Activated B cell treated with CpG ODN at 0.5 μM for 24 hours (primary cell): ENCODE data around the gene FAM217A. TPM values are rescaled to one million over a fixed set of nuclear protein-coding genes. Genes with fewer than 3 reads are reported as not detected.
"Not testable (repeated sequence)": the region's sequence is repeated elsewhere in the genome, so short reads cannot be mapped to it uniquely, and the experiment has no call there.

Experiments used
- ATAC-seq: fragments of 200-7000 bp; cut with Tn5 transposase; one replicate; pipeline ENCODE4 v1.10.0; 2021; ENCODE audit warnings: low read depth, mild to moderate bottlenecking, moderate library complexity
- CTCF ChIA-PET: fragments of 350-600 bp; sonication (Branson Sonifier 250); formaldehyde crosslinking; loops from one replicate; lab custom pipeline; 2021; ENCODE audit warnings: antibody characterized with exemption; lab: Charles Lee
- POLR2A ChIA-PET: fragments of 350-600 bp; sonication (Branson Sonifier 250); formaldehyde crosslinking; loops from one replicate; lab custom pipeline; 2021; ENCODE audit warnings: antibody characterized with exemption; lab: Charles Lee
- DNase-seq: peaks from one replicate; pipeline ENCODE4 v3.0.0; 2022
- H3K27ac Mint-ChIP-seq: one replicate; pipeline ENCODE4 v1.8.0; 2020; ENCODE audit warnings: mixed read lengths
- H3K27me3 Mint-ChIP-seq: one replicate; pipeline ENCODE4 v1.8.0; 2021; ENCODE audit warnings: mixed read lengths
- H3K36me3 Mint-ChIP-seq: one replicate; pipeline ENCODE4 v1.8.0; 2021; ENCODE audit warnings: low read depth, mixed read lengths
- H3K4me1 Mint-ChIP-seq: one replicate; pipeline ENCODE4 v1.8.0; 2021; ENCODE audit warnings: mixed read lengths
- H3K4me3 Mint-ChIP-seq: one replicate; pipeline ENCODE4 v1.8.0; 2020; ENCODE audit warnings: mild to moderate bottlenecking, mixed read lengths
- H3K9me3 Mint-ChIP-seq: one replicate; pipeline ENCODE4 v1.8.0; 2020; ENCODE audit warnings: mixed read lengths
- intact Hi-C: fragments of 100-400 bp; cut with micrococcal nuclease; formaldehyde crosslinking; loops from one replicate; pipeline ENCODE4 v1.15.1; 2024
- total RNA-seq: library from RNA; stranded (reverse); gene quantifications from 2 replicates; pipeline ENCODE4 v1.2.3, GENCODE V29; 2022
- TF ChIP-seq, protein P1 (sequence below): fragments of 200-600 bp; IDR thresholded peaks from one replicate; pipeline ENCODE4 v1.8.0; 2022; ENCODE audit warnings: antibody characterized with exemption, mild to moderate bottlenecking

FAM217A gene
- total RNA-seq, 1 donor from 2014 or later: not detected

DNA sequence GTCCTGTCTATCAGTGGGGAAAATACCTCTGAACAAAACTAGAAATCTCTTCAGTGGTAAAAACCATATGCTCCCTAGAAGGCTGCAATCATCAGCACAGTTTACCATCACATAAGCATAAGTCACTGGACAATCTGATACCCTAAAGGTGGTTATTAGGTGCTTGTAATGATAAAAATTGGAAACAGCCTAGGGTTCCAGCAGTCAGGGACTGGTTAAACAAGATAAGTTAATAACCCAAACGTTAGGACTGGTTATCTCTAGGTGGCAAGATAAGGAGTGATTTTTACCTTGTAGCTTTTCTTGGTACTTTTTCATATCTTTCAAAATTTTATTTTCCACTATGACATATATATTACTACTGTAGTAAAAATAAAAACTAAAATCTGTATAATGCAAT is 45.4 kb upstream of the FAM217A start:
- DNase-seq (no peak), ATAC-seq (no peak)
- H3K4me1 Mint-ChIP-seq: no peaks in the 10 kb centered on the region
- H3K9me3 Mint-ChIP-seq: no peaks in the 10 kb centered on the region
- CTCF ChIA-PET: no interaction called here
- H3K27ac Mint-ChIP-seq: no peak overlapping the region
- TF ChIP-seq, protein P1, sequence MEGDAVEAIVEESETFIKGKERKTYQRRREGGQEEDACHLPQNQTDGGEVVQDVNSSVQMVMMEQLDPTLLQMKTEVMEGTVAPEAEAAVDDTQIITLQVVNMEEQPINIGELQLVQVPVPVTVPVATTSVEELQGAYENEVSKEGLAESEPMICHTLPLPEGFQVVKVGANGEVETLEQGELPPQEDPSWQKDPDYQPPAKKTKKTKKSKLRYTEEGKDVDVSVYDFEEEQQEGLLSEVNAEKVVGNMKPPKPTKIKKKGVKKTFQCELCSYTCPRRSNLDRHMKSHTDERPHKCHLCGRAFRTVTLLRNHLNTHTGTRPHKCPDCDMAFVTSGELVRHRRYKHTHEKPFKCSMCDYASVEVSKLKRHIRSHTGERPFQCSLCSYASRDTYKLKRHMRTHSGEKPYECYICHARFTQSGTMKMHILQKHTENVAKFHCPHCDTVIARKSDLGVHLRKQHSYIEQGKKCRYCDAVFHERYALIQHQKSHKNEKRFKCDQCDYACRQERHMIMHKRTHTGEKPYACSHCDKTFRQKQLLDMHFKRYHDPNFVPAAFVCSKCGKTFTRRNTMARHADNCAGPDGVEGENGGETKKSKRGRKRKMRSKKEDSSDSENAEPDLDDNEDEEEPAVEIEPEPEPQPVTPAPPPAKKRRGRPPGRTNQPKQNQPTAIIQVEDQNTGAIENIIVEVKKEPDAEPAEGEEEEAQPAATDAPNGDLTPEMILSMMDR: no peak
- no peak overlapping the region for H3K4me3 Mint-ChIP-seq
- POLR2A ChIA-PET: no interaction called here
- intact Hi-C loops: loop anchor here (5.0 kb wide), 1 partner anchor 62 kb away; no protein-coding TSS in a partner anchor
- no peaks in the 10 kb centered on the region for H3K27me3 Mint-ChIP-seq
- peaks cover 74% of the 10 kb centered on the region for H3K36me3 Mint-ChIP-seq

DNA sequence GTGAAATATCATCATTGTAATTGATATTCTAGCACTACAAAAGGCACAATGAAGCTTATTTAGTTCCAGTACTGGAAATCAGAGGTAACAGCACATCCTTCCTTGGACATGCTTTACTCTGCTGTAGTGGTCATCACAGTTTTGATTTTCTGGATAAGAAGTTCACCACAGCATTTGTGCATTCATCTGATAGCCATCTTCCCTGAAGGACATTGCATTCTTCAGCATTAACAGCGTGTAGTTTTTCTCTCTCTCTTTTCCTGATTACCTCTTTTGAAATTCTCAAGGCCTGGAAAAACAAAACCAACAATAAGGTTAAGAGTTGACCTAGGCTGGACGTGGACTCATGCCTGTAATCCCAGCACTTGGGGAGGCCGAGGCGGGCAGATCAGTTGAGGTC is 36.8 kb upstream of the FAM217A start:
- no peaks in the 10 kb centered on the region for H3K4me1 Mint-ChIP-seq
- ATAC-seq: no peak
- TF ChIP-seq, protein P1: no peak
- peaks cover 51% of the 10 kb centered on the region for H3K36me3 Mint-ChIP-seq
- H3K27me3 Mint-ChIP-seq: peaks cover 10% of the 10 kb centered on the region
- intact Hi-C loops: no loop called here
- no peak for DNase-seq
- CTCF ChIA-PET: no interaction called here
- H3K27ac Mint-ChIP-seq: no peak overlapping the region
- H3K9me3 Mint-ChIP-seq: peaks cover 13% of the 10 kb centered on the region
- POLR2A ChIA-PET: no interaction called here
- no peak overlapping the region for H3K4me3 Mint-ChIP-seq

DNA sequence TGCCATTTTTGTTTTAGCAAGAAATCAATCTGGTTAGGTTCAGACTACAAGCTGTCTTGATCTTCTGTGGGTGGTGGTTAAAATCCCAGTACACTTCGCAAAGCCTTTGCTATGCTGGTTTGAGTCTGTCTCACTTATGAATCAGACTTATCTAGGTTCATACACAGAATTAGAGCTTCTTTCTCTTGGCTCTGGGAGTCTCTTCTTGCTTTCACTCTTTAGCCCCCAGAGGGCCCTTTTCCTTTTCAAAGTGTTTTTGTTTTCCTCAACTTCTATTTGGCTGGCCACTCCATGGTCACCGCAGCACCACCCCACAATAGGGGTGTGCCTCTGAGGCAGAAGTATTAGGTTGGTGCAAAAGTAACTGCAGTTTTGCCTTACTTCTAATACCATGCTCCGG is 35.2 kb upstream of the FAM217A start:
- peaks cover 13% of the 10 kb centered on the region for H3K9me3 Mint-ChIP-seq
- intact Hi-C loops: no loop called here
- no peak for ATAC-seq

DNA sequence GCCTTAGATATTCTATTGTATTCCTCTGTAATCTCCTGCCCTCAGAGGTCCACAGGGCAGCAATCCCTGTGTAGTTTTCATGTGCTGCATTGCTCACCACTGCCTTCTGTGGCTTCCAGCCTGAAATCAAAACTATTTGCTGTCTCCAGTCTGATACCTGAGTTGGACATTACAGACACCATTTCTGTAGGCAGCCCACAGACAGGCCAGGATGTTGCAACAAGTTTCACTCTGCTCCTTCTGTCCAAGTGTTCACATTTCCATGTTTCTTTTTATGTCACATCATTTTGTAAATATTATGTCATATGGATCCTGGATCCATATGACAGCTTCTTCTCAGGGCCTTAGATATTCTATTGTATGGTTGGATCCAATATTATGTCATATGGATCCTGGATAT is 34.7 kb upstream of the FAM217A start:
- intact Hi-C loops: no loop called here
- peaks cover 13% of the 10 kb centered on the region for H3K9me3 Mint-ChIP-seq
- ATAC-seq (no peak), DNase-seq (no peak)
- no peak overlapping the region for H3K27ac Mint-ChIP-seq
- ChIA-PET POLR2A (no interaction called here), CTCF (no interaction called here)
- no peaks in the 10 kb centered on the region for H3K4me1 Mint-ChIP-seq
- peaks cover 10% of the 10 kb centered on the region for H3K27me3 Mint-ChIP-seq
- peaks cover 36% of the 10 kb centered on the region for H3K36me3 Mint-ChIP-seq
- TF ChIP-seq, protein P1: no peak
- no peak overlapping the region for H3K4me3 Mint-ChIP-seq

More for the DNA sequence above, 35.2 kb upstream of the FAM217A start:
- Mint-ChIP-seq H3K4me1 (no peaks in the 10 kb centered on the region), H3K4me3 (no peak overlapping the region), H3K27me3 (peaks cover 10% of the 10 kb centered on the region), H3K27ac (no peak overlapping the region), H3K36me3 (peaks cover 40% of the 10 kb centered on the region)
- POLR2A ChIA-PET: no interaction called here
- no peak for DNase-seq
- CTCF ChIA-PET: no interaction called here
- TF ChIP-seq, protein P1: no peak

DNA sequence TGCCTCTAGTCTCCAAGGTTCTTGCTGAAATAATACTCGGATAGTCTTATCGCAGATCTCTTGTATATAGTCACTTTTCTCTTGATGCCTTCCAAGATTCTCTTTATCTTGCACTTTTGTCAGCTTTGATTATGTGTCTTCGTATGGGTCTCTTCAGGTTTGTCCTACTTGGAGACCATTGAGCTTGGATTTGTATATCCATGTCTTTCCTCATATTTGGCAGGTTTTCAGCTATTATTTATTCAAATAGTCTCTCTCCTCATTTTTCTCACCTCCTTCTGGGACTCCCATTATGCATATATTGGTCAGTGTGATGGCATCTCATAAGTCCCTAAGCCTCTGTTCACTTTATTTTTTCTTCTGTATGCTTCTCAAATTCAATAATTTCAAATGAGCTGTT is 33.4 kb upstream of the FAM217A start:
- CTCF ChIA-PET: no interaction called here
- Mint-ChIP-seq H3K4me3 (no peak overlapping the region), H3K9me3 (peaks cover 13% of the 10 kb centered on the region), H3K27me3 (peaks cover 10% of the 10 kb centered on the region), H3K4me1 (no peaks in the 10 kb centered on the region), H3K27ac (no peak overlapping the region), H3K36me3 (peaks cover 28% of the 10 kb centered on the region)
- DNase-seq (no peak), ATAC-seq (no peak)
- TF ChIP-seq, protein P1: no peak
- POLR2A ChIA-PET: no interaction called here
- intact Hi-C loops: no loop called here

DNA sequence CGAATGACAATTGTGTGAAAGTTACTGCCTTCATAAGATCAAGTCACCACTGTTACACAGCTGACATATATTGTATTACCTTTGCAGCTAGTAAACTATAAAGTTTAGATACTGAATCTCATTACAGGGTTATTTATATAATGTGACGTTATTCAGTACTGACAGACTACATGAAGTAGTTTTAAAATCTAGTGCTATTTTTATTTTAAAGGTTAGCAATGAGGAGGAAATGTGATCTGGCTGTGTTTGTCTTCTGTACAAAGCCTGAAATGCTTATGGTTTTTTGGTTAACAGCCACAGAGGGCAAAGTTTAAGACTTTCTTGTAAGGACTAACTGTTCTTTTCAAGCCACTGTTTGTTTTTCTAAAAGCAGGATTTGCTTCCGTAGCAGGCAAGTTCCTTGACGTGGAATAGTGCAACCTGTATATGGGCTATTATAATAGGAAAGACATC is 30.5 kb upstream of the FAM217A start:
- H3K4me3 Mint-ChIP-seq, ATAC-seq, H3K36me3 Mint-ChIP-seq, CTCF ChIA-PET, intact Hi-C loops, H3K27me3 Mint-ChIP-seq, H3K4me1 Mint-ChIP-seq, POLR2A ChIA-PET, DNase-seq, H3K27ac Mint-ChIP-seq: not testable (repeated sequence)
- peaks cover 13% of the 10 kb centered on the region for H3K9me3 Mint-ChIP-seq
